NCI-H1092 treated with DMSO at 0.1 percent for 48 hours (cell line): ENCODE results near the gene GOLM1.

Source experiments
- DNase-seq: peaks from one replicate; lab custom pipeline; 2025; lab: John Stamatoyannopoulos, UW

The GOLM1 gene

DNA sequence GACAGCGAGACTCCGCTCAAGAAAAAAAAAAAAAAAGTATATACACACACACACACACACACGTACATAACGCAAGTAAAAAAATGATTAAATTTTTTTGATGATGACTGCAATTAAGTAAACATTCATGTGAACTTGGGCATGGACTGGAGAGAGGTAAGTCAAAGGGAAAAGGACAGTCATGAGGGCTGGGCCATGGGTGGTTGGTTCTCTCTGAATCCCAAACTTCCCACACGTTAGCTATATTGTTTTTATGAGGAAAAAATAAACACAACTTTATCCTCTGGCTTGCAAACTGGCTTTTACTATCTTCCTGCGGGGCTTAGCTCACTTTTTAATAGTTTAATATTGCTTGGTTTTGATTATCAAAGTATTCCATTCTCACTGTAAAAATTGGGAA is 53.7 kb downstream of the GOLM1 start:
- no peak for DNase-seq

DNA sequence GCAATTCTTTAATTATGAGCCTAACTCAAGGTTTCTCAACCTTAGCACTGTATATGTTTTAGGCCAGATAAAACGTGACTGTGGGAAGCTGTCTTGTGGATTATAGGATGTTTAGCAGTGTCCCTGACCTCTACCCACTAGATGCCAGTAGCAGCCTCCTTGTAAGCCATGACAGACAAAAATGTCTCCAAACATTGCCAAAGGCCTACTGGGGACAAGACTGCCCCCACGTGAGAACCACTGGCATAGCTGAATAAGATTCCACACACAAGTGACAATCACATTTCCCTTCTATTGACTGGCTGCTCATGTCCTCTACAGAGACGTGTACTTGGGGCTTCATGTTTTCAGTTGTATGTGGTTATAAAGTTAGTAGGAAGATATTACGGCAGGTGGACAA is 55.4 kb downstream of the GOLM1 start:
- DNase-seq, result no peak

DNA sequence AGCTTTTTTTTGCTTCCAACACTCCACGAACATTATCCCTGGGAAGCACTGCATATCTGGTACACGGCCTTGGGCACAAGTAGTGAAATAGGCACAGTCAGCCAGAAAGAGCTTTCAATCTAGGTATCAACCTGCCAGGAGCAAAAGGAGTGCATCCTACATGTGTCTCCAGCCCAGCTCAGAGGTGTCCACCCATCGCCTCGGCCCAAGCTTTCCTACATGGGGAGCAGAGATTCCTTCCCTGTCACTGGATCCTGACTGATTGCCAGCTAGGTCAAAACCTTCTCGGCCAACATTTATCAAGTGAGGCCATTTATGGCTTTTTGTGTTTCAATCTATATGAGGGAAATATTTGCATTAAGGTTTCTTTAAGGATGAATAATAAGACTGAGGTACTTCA is 55.8 kb downstream of the GOLM1 start:
- DNase-seq, result no peak

DNA sequence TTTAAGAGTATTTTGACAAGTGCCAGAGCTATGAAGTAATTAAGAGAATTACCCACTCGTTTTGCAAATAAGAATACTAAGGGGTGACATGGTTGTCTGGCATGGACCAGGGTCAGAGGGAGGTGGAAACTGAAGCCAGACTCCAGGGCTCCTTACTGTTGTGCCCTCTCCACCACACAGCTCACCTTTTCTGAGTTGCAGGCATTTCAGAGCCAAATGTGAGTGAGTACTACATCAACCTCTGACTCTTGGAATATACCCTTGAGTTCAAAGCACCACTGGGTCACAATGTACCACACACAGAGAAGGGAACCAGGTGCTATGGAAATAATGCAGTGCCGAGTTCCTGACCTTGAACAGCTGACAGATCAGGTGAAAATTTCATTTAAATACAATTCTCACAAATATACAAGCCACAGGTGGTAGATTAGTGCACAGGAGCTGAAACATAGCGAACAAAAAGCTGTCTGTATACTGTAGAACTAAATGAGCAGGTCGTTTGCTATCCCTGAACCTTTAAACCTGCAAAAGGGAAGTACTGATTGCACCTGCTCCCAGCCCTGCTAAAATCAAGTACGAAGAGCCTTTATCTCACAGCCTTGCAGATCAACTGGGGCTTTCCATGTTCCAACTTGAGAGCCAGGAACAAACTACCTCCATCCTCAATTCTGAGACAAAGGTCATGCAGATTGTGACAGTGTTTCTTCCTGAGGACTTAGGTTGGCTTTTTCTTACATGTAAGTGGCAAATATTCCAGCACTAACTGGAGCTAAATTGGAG is 57.0 kb downstream of the GOLM1 start:
- DNase-seq, result no peak

DNA sequence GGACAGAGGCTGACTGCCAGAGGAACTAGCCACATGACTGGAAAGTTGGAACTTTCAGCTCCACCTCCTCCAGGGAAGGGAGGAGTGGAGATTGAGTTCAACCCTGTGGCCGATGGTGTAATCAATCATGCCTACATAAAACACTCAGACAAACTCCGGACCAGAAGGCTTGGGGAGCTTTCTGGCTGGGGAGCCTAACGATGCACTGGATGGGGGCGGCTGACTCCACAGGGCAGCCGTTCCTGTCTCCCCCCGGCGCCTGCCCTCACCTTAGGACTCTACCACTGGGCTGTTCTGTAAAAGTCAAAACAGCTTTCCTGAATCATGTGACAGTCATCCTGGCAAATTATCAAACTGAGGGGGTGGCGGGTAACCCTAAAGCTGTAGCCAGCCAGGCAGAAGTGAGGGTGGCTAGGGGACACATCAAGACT is 58.0 kb downstream of the GOLM1 start:
- no peak for DNase-seq

DNA sequence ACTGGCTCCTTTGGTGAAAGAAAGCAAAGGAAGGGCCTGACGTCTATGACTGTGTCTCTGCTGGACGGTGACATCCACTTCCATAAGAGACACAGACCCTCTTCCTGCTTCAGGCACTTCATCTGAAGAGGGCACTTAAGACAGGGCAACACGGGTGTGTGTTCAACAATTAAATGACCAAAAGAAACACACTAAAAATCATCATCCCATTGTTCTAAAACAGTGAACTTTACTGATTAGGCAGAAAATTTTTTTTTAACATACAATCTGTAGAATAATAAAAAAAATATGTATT is 58.5 kb downstream of the GOLM1 start:
- DNase-seq, result no peak

DNA sequence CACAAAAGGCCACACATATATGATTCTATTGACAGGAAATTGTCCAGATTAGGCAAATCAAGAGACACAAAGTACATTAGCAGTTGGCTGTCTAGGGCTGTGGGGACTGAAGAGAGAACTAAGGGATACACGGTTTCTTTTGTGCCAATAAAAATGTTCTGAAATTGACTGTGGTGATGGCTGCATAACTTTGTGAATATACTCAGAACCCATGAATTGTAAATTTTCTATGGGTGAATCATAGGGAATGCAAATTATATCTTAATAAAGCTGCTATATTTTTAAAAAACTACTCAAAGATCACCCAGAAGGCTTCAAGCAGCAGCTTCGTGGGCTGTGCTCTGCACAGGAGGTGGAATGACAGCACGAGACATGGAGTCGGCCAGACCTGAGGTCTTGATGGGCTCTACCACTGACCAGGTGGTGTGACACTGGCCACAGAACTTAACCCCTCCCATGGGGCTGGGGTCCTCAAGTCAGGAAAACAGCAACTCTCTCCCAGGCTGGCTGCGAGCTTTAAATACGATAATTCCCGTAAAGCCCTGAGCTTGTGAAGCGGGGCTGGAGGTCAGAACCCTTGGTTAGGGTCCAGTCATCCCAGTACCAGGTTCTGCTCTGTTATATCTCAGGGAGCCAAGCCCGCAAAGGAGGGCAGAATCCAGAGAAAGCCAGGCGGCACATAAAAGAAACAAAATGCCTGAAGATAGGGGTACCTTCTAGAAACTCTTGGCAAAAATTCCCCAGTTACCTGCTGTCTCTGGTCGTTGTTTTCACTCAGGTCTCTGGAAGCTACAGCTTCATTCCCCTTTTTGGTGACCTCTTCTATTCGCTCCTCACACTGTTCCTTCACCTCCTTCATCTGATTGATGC is 59.1 kb downstream of the GOLM1 start:
- DNase-seq, result no peak

DNA sequence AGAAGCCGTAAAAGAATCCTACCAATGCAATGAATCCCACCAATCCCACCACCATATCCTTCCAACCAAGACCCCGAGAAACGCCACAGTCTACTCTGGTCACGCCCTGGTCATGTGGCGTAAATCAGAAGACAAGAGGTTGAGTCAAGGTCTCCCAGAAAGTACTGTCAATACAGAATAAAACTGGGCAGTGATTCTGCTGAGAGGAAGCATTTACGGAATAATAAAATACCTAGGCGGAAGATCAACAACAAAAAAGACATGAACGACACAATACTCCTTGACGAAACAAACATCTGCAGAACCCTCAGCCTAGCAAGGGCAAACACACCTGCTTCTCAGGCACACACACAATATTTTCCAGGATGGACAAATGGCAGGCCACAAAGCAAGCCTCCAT is 62.8 kb downstream of the GOLM1 start:
- peak; percentile 54 for DNase-seq

DNA sequence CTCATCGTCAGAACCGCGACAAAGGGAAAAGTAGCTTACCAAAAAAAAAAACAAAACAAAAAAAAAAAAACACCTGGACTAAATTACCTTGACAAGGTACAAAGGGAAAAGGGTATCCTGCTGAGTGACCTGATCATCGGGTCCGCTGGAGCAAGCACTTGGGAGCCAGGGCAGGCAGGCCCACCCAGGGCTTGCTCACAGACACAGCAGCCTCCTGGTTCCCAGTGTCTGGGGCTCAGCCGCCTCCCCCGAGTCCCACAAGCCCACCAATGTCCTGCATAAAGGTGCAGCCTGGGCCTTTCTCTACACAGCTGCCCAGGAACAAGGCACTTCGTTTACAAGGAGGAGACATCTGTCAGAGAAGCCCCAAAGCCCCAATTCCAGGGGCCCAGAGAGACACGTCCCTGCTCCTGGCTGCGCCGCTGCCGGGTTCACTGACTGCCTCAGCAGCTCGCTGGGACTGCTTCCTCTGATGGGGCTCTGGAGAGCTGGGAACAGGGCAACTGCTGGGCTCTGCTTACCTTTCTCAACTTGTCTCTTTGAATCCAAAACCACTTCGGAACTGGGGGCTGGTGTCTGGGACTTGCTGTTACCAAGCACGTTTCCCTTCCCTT is 63.4 kb downstream of the GOLM1 start:
- DNase-seq, result no peak

DNA sequence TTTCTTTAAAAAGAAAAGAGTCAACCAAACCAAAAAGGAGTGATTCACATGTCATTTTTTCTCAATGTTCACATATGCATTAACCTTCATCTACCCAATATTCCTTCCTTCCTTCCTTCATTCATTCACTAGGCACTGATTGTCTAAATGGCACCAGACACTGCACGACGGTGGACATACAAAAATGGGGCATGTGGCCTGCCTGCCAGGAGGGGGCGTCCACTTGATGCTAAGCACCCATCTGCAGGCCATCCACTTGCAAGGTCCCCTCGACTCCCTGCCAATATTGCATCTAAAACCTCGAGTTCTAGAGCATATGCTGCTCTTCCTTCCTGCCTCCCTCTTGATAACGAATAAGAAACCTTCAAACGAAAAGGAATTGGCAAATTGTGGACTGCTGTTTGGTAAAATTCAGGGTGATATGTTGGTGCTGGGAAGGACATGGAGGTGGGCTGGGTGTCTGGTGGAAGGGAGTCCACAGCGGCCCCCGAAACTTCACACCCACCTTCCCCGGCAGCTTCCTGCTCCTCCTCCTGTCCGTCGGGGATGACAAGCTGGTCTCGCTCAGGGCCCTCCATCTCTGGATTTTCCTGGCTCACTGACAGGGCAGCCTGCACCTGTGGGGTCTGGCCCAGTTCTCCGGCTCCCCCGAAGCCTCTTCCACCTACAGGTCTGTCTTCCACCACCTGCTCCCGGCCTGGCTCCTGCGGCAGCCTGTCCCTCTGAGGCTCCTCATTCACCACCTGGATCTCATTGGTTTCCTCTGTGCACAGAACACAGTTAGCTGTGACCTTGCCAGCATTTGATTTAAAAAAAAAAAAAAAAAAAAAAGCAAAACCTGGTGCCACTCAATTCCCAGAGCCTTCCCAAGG is 64.3 kb downstream of the GOLM1 start:
- peak; percentile 61 for DNase-seq

DNA sequence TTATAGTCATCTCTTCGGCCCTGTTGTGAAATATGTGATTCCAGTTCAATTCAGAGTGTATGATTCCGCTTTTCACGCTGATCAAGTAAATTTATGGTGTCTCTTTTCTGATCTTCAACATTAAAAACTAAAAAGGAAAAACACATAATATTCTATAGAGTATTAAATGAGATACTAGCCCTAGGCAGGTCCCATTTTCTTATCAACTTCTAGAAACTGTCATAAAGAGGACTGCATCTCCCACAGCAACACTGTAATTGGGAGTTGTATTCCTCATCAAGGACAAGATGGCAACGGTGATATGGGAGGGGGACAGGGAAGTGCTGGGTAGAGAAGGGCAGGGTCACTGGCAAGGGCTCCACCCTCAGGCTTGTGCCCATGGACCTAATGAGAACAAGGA is 71.6 kb downstream of the GOLM1 start:
- no peak for DNase-seq

DNA sequence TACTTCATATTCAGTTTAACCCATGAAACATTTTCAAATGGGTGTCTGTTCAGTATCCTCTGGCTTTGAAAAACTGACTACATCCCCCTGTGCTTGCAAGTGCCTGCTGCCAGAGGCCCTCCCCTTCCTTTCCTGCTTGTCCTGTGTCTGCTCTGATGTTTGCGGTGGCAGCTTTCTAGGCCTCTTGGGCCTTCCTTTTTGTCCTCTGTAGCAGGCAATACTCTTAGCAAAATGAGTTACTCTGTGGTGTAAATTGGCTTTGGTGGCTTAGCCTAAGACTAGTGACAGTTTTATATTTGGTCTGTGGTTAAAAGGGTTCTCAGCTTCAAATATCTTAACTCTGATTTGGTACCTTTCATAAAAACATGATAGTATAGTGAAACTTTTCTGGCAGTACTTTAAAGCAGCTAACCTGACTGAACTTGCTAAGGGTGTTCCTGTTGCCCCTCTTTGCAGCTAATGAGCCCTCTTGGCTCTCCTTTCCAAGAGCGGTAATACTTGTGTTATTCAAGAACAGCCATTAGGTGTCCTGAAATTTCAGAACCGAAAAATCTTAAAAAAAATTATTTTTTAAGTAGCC is 76.6 kb downstream of the GOLM1 start:
- no peak for DNase-seq

DNA sequence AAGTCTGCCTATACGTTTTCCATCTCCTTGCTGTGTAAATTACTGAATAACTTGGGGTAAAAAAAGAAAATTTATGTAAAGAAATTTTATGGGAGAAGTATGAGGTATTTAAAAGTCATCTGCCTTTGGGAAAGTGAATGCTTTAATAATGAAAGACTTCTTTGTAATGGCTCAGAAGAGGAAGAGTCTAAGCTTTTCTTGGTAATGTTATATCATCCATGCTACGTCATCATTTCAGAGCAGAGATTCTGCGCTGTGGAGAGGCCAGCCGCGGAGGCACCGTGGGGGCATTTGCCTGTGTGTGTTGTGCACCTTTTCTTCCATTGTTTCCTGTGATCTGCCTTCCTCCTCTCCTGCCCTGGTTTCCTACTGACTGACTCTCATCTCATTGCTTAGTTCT is 78.2 kb downstream of the GOLM1 start:
- DNase-seq, result no peak

DNA sequence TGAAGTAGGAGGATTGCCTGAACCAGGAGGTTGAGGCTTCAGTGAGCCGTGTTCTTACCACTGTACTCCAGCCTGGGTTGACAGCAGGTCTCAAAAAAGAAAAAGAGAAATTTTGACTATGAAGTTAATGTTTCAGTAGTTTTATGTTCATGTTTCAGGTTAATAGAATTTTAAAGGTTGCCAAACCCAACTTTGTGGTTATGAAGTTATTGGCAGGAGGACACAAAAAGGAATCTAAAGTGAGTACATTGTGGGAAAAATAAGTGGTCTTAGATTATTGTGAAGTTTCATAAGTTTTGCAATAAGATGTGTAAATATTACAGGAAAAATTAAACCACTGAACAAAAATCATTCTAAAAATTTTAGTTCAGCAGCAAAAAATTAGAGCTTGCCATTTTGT is 78.6 kb downstream of the GOLM1 start:
- DNase-seq, result no peak

DNA sequence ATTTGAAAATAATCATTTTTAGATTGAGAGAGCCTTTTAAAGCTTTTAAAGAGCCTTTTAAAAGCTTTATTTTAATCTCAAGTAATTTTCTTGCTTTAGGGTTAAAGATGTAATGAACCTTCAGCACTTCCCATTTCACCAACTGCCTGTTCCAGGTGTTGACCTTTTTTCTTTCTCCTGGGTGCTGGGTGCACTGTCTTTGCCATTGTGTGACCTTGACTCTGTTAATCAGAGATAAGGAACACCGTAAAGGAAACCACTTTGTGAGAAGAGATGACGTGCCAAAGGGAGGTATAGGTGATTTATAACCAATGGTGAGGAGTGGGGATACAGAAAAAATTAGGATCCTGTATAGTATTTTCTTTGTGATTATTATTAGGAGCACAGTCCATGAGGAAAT is 90.2 kb downstream of the GOLM1 start:
- DNase-seq, result no peak

DNA sequence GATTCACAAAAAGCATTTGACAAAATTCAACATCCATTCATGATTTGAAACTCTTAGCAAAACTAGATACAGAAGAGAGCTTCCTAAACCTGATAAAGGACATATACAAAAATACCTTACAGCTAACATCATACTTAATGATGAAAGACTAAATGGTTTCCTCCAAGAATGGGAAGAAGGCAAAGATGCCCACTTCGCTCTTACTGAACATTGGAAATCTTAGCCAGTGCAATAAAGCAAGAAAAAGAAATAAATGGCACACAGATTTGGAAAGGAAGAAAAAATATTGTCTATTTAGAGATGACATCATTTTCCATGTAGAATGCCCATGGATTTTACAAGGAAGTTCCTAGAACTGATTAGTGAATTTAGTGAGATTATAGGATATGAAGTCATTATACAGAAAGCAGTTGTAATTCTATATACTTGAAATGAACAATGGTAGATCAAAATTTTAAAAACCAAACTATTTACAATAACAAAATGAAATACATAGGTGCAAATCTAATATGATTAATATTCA is 94.0 kb downstream of the GOLM1 start:
- DNase-seq, result no peak

DNA sequence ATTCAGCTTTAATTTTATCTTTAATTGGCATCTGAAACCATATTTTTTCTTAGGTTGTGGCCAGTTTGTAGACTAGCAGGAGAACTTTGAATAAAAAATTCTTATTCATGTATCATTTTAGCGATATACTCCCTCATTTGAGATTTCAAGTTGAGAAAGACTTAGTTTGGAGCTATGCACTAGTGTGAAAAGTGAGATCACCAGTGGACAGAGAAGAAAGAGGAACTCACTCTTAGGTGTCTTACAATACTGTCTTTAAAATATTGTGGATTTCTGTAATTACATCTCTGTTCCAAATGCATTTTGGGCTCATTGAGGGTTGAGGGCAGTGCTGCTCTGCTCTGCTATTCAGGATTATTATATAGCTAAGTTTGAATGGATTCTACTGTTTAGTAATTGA is 103.8 kb downstream of the GOLM1 start:
- DNase-seq, result no peak

DNA sequence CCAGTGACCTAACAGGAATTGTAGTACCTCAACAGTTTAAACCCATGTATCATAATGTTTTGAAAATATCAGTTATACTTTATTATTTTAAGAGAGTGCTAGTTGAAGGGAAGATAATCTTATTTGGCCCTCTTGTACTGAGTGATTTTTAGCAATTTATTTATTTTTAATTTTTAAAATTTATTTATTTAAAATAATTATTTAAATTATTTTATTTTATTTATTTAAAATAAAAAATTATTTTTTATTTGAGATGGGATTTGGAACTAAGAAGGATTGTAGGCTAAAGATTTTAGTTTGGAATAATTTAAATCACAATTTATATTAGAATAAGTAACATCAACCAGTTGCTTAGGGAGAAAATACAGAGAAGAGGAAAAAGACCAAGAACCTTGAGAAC is 104.3 kb downstream of the GOLM1 start:
- DNase-seq, result no peak

DNA sequence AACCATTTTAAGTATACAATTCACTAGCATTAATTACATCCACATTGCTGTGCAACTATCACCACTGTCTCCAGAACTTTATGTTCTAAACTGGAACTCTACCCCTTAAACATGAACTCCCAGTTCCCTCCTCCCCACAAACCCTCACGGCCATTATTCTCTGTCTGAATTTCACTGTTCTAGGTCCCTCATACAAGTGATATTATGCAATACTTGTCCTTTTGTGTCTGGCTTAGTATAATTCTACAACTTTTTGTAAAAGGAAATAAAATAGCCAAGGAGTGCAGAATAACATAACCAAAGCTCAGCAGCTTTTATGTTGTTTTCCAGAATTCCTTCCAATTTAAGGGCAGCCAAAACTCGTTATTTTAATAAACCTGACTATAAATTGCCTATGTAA is 105.2 kb downstream of the GOLM1 start:
- DNase-seq, result no peak

DNA sequence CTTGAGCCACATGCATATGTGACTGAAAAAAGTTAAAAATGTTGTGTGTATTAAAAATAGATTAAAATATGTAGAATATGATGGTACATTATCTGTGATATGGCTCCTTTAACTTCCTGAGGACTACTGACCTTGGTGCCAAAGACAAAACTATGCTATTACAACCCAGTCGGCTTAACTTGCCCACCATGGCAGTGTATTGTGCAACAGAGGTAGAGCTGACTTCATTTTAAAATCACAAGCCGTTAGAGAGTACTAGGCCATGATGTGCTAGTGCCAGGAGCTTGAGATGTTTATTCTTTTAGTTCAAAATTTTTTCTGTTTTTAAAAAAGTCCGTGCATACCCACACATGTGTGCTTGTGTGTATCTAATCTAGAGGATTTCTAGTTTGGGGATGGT is 112.1 kb downstream of the GOLM1 start:
- DNase-seq, result no peak

DNA sequence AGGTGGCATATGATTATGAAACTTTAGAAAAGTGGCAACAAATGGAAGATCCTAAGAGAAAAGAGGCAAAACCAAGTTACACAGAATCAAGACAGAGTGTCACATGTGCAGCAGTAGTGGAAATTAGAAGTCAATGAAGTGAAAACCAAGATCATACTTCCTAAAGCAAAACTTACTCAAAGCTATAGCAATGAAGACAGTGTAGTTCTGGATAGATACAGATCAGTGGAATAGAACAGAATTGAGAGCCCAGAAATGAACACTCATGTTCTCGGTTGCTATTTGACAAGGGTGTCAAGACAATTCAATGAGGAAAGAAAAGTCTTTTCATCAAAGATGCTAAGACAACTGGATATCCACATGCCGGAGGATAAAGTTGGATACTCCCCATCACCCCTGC is 114.9 kb downstream of the GOLM1 start:
- DNase-seq, result no peak

DNA sequence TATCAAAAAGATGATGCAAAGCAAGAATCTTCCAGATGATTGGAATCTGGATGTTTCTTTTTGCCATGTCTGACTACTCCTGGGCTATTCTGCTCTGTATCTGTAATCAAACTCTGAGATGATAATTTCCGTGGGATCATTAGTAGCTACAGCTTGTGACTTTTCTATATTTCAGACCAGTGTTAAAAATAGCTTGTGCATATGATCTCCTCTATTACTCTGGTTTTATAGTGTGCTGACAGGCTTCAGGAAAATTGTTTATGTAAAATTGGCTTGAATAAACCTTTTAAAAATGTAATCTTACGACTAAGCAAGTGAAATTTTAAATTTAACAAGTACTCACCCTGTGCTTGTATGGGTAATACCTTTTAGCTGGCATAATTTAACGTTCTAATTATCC is 118.0 kb downstream of the GOLM1 start:
- no peak for DNase-seq
